RWPE2 (cell line): ENCODE data around the gene ASCC2.

ENCODE experiments used
- ATAC-seq: fragments of 200-7000 bp; cut with Tn5 transposase; 3 replicates; pipeline ENCODE4 v1.9.1; 2021; ENCODE audit warnings: low read depth
- DNase-seq: peaks from one replicate; pipeline ENCODE4 v3.0.0-alpha.2; 2020; ENCODE audit warnings: low spot score
- H3K27ac ChIP-seq: fragments of 450-650 bp; 2 replicates; pipeline ENCODE4 v1.5.1; 2017; ENCODE audit warnings: mild to moderate bottlenecking; ENCODE audit not compliant: poor library complexity, severe bottlenecking
- H3K27me3 ChIP-seq: fragments of 250-450 bp; sonication (Bioruptor Pico); 2 replicates; pipeline ENCODE4 v1.5.1; 2021; ENCODE audit warnings: mild to moderate bottlenecking, moderate library complexity; ENCODE audit not compliant: insufficient read depth, poor library complexity, severe bottlenecking
- H3K36me3 ChIP-seq: fragments of 250-450 bp; sonication (Bioruptor Pico); 2 replicates; pipeline ENCODE4 v1.5.1; 2020; ENCODE audit warnings: low read depth, mild to moderate bottlenecking, moderate library complexity
- H3K4me1 ChIP-seq: fragments of 250-450 bp; sonication (Bioruptor Pico); 2 replicates; pipeline ENCODE4 v1.5.1; 2021; ENCODE audit warnings: mild to moderate bottlenecking, moderate library complexity; ENCODE audit not compliant: insufficient read depth, poor library complexity, severe bottlenecking
- H3K4me3 ChIP-seq: fragments of 250-450 bp; sonication (Bioruptor Pico); 2 replicates; pipeline ENCODE4 v1.5.1; 2021; ENCODE audit warnings: mild to moderate bottlenecking, moderate library complexity; ENCODE audit not compliant: severe bottlenecking
- H3K9me3 ChIP-seq: fragments of 250-450 bp; sonication (Bioruptor Pico); 2 replicates; pipeline ENCODE4 v1.5.1; 2021; ENCODE audit warnings: mild to moderate bottlenecking, moderate library complexity; ENCODE audit not compliant: severe bottlenecking
- TF ChIP-seq, protein P1 (sequence below): fragments of 450-650 bp; IDR thresholded peaks from one replicate; pipeline ENCODE4 v1.5.1; 2017; ENCODE audit warnings: mild to moderate bottlenecking, moderate library complexity; ENCODE audit not compliant: poor library complexity, severe bottlenecking

Gene ASCC2

GRCh38 chr22:29762263-29762662 lies 75.8 kb downstream of the ASCC2 start:
- Histone ChIP-seq H3K4me3 (no peak overlapping the region), H3K27ac (no peak overlapping the region), H3K27me3 (no peaks in the 10 kb centered on the region), H3K4me1 (no peaks in the 10 kb centered on the region), H3K36me3 (no peaks in the 10 kb centered on the region), H3K9me3 (no peaks in the 10 kb centered on the region)
- DNase-seq (no peak), ATAC-seq (no peak)
- TF ChIP-seq, protein P1, sequence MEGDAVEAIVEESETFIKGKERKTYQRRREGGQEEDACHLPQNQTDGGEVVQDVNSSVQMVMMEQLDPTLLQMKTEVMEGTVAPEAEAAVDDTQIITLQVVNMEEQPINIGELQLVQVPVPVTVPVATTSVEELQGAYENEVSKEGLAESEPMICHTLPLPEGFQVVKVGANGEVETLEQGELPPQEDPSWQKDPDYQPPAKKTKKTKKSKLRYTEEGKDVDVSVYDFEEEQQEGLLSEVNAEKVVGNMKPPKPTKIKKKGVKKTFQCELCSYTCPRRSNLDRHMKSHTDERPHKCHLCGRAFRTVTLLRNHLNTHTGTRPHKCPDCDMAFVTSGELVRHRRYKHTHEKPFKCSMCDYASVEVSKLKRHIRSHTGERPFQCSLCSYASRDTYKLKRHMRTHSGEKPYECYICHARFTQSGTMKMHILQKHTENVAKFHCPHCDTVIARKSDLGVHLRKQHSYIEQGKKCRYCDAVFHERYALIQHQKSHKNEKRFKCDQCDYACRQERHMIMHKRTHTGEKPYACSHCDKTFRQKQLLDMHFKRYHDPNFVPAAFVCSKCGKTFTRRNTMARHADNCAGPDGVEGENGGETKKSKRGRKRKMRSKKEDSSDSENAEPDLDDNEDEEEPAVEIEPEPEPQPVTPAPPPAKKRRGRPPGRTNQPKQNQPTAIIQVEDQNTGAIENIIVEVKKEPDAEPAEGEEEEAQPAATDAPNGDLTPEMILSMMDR, result no peak

DNA sequence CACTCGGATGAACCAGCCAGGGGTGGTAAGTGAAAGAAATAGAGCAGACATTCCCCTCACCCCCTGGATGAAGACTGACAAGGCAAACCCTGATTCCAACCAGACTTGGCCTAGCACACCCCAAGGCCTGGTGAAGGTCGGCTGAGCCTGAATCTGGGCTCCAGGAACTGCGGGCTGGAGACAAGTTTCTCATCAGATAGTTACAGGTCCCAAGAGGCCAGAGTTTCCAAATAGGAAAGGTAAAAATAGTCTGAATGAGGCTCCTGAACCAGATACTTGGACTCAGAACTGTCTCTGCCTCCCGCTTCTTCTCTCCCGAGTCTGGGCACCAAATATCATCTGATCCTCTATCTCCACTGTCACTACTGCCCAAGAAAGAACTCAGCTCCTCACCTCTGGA lies 79.1 kb downstream of the ASCC2 start:
- no peaks in the 10 kb centered on the region for H3K27me3 ChIP-seq
- DNase-seq (no peak), ATAC-seq (no peak)
- no peak overlapping the region for H3K27ac ChIP-seq
- TF ChIP-seq, protein P1, result no peak
- no peak overlapping the region for H3K4me3 ChIP-seq
- no peaks in the 10 kb centered on the region for H3K36me3 ChIP-seq
- no peaks in the 10 kb centered on the region for H3K9me3 ChIP-seq
- no peaks in the 10 kb centered on the region for H3K4me1 ChIP-seq

DNA sequence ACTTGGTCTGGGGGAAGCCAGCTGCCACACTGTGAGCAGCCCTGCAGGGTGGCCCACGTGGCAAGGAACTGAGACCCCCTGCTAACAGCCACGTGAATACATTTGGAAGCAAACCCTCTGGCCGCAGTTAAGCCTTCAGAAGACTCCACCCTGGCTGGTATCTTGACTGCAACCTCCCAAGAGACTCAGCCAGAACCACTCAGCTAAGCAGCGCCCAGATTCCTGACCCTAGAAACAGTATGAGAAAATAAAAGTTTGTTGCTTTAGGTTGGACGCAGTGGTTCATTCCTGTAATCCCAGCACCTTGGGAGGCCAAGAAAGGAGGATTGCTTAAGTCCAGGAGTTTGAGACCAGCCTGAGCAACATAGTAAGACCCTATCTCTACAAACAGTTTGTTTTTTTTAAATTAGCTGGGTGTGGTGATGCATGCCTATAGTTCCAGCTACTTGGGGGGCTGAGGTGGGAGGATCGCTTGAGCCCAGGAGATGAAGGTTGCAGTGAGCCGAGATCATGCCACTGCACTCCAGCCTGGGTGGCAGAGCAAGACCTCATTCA lies 79.9 kb downstream of the ASCC2 start:
- Histone ChIP-seq H3K4me3 (no peak overlapping the region), H3K27me3 (no peaks in the 10 kb centered on the region), H3K36me3 (no peaks in the 10 kb centered on the region), H3K27ac (no peak overlapping the region), H3K9me3 (no peaks in the 10 kb centered on the region), H3K4me1 (no peaks in the 10 kb centered on the region)
- no peak for DNase-seq
- ATAC-seq, result no peak
- TF ChIP-seq, protein P1, result no peak

GRCh38 chr22:29757096-29757495 lies 81.0 kb downstream of the ASCC2 start:
- DNase-seq (no peak), ATAC-seq (no peak)
- Histone ChIP-seq H3K4me1 (no peaks in the 10 kb centered on the region), H3K36me3 (no peaks in the 10 kb centered on the region), H3K4me3 (no peak overlapping the region), H3K27me3 (no peaks in the 10 kb centered on the region), H3K9me3 (no peaks in the 10 kb centered on the region), H3K27ac (no peak overlapping the region)
- TF ChIP-seq, protein P1, result no peak

DNA sequence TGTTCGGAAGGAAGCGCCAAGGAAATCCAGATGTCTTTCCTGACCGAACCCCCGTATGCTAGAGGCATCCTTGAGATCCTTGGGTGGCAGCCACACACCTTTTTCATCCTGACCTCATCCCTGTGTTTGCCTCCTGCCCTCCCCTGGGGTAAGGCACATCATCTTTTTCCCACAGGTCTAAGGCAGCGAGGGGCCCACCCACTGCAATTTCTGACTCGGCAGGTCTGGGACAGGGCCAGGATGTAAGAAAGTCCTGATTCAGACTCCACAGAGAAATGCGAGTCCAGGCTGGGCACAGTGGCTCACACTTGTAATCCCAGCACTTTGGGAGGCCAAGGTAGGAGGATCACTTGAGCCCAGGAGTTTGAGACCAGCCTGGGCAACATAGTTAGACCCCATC lies 81.7 kb downstream of the ASCC2 start:
- Histone ChIP-seq H3K4me1 (no peaks in the 10 kb centered on the region), H3K36me3 (no peaks in the 10 kb centered on the region), H3K27ac (no peak overlapping the region), H3K4me3 (no peak overlapping the region), H3K27me3 (no peaks in the 10 kb centered on the region), H3K9me3 (no peaks in the 10 kb centered on the region)
- TF ChIP-seq, protein P1, result no peak
- DNase-seq (no peak), ATAC-seq (0 out of 3 replicates have a peak, but pooled peaks have one; percentile 14)
